GM19043 (cell line): Measurements from ENCODE around the gene FARS2.
A peak's percentile ranks its signal among the peaks of the same experiment; 100 is the strongest.
"Not testable (repeated sequence)": the region's sequence is repeated elsewhere in the genome, so short reads cannot be mapped to it uniquely, and the experiment has no call there.

Source experiments
- ATAC-seq: cut with Tn5 transposase; IDR thresholded peaks from one replicate; pipeline ENCODE4 v1.9.1; 2021; ENCODE audit warnings: low read depth; ENCODE audit not compliant: unreplicated experiment

FARS2 gene

GRCh38 chr6:5645328-5646290 lies 384.3 kb downstream of the FARS2 start:
- ATAC-seq: no peak

- ATAC-seq: no peak
Measured at GRCh38 chr6:5652406-5653137, 391.3 kb downstream of the FARS2 start.

GRCh38 chr6:5653801-5654200 lies 392.5 kb downstream of the FARS2 start:
- no peak for ATAC-seq

- ATAC-seq: no peak
Measured at GRCh38 chr6:5656226-5656625, 394.9 kb downstream of the FARS2 start.

- not testable (repeated sequence) for ATAC-seq
Measured at GRCh38 chr6:5656695-5657094, 395.4 kb downstream of the FARS2 start.

GRCh38 chr6:5657684-5658430 lies 396.5 kb downstream of the FARS2 start:
- ATAC-seq: no peak

GRCh38 chr6:5659467-5659866 lies 398.2 kb downstream of the FARS2 start:
- ATAC-seq: no peak

- no peak for ATAC-seq
Measured at GRCh38 chr6:5660772-5661171, 399.5 kb downstream of the FARS2 start.

DNA sequence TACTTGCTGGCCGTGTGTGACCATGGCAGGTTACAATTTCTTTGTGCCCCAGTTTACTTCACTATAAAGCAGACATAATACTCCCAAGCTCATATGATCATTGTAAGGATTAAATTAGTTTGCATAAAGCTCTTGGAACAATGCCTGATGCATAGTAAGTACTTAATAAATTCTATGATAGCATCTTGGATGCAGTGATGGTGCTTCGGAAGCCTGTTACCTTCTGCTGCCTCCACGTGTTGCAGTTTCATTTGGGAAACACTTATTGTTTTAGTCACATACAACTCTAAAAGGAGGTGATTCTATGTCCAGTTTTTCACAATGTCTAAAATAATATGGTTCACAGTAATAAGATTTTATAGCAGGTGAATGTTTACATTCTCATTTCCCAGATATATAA lies 401.5 kb downstream of the FARS2 start:
- no peak for ATAC-seq

- ATAC-seq: no peak
Measured at GRCh38 chr6:5663259-5663658, 401.9 kb downstream of the FARS2 start.

DNA sequence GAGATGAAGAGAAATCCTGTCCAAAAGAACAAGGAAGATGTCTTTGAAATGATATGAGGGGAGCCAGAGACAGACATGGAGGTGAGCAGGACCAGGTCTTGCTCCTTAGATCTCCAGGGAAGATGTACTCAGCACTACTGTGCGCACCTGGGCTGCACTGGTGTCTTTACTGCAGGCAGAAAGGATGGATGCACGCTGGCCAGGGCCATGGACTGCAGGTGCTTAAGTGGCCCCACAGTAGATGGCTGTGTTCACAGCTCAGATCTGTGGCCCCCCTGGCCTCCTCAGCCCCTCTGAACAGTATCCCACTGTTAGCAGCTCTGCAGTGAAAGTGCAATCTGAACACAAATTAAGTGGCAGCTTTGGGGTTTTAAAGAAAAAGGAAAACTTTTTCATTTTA lies 402.4 kb downstream of the FARS2 start:
- no peak for ATAC-seq

DNA sequence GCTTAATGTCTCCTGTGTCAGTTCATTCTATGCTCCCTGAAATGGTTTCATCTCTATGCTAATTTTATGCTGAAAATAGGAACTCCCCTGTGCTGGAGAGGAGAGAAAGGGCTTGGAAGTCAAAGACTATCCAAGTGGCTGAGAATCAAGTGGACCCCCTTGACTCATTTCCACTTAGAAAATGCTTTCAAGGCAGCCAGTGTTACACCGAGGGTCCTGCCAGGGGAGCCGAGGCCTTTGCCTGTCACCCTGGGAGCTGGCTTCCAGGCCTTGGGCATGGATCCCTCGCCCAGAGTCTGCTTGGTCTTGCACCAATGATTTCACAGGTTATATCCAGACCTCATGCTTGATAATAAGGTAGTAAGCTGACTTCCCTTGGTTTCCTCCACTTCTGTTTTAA lies 402.8 kb downstream of the FARS2 start:
- no peak for ATAC-seq

GRCh38 chr6:5665173-5665572 lies 403.9 kb downstream of the FARS2 start:
- ATAC-seq: peak; percentile 77

- no peak for ATAC-seq
Measured at GRCh38 chr6:5665667-5666066, 404.4 kb downstream of the FARS2 start.

DNA sequence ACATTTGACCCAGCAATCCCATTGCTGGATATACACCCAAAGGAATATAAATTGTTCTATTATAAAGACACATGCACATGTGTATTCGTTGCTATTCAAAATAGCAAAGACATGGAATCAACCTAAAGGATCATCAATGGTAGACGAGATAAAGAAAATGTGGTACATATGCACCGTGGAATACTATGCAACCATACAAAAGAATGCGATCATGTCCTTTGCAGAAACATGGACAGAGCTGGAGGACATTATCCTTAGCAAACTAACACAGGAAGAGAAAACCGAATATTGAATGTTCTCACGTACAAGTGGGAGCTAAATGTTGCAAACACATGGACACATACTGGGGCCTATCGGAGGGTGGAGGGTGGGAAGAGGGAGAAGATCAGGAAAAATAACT lies 405.4 kb downstream of the FARS2 start:
- ATAC-seq: no peak

DNA sequence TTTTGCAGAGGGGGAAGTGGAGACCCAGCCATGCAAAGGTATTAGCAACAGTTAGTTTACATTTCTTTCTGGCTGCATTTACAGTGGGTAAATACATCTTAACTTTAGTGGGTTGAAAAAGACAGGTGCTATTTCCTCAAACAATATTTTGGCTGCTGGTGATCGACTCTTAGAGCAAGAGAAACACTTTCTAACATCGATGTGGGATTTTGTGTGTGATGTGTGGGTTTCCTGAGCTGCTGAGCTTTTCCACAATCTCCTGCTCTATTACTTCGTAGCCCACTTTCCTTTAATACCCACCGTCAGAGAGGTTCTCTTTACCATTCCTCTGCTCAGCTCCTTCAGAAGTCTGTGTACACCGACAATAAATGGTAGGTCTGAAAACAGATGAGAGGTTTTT lies 406.4 kb downstream of the FARS2 start:
- ATAC-seq: no peak

- no peak for ATAC-seq
Measured at GRCh38 chr6:5670381-5670780, 409.1 kb downstream of the FARS2 start.

GRCh38 chr6:5670811-5671561 lies 409.7 kb downstream of the FARS2 start:
- ATAC-seq: peak; percentile 51

- no peak for ATAC-seq
Measured at GRCh38 chr6:5671601-5672559, 410.6 kb downstream of the FARS2 start.
